Measurements from ENCODE around the gene KRTAP10-1. TPM values are rescaled to one million over a fixed set of nuclear protein-coding genes. Genes with fewer than 3 reads are reported as not detected.

KRTAP10-1 gene
- total RNA-seq, 1 experiment from 2014 or later, result not detected

DNA sequence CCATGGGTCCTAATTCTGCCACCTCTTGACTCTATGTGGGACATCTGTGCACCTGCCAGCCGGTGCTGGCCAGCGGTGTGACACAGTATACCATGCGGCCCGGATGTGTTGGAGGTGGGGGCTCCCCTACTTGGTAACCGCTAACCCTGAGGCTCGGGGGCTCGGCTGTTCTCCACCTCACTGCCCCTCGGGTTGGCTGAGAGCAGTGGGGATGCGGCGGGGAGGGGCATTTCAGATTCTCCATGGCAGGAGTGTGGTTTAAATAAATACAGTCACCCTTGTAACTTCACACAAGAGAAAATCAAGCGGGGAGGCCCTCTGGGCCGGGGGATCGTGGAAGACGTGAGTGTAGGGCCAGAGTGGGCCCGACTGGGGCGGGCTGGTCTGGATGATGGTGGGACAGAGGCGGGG is 11.0 kb downstream of the KRTAP10-1 start:
- no peaks in the 10 kb centered on the region for H3K79me2 ChIP-seq (ENCODE audit: low read length)
- H3K27me3 ChIP-seq (ENCODE audit: low read length), result no peaks in the 10 kb centered on the region
- H4K20me1 ChIP-seq (ENCODE audit: insufficient read depth, low read depth, low read length), result no peaks in the 10 kb centered on the region
- no peak overlapping the region for H3K27ac ChIP-seq (ENCODE audit: low read length)
- no peak for DNase-seq
- H3K9me2 ChIP-seq (replicated peaks; ENCODE audit: insufficient read depth, low read length), result no peaks in the 10 kb centered on the region
- no peak overlapping the region for H3K4me2 ChIP-seq (ENCODE audit: low read depth, low read length, poor library complexity, severe bottlenecking)
- no peaks in the 10 kb centered on the region for H3K36me3 ChIP-seq (ENCODE audit: insufficient read depth, low read length)
- H3K4me1 ChIP-seq (ENCODE audit: low read length), result no peaks in the 10 kb centered on the region
- no peak overlapping the region for H3K9ac ChIP-seq (ENCODE audit: low read length)
- peaks cover 7% of the 10 kb centered on the region for H3K9me3 ChIP-seq (ENCODE audit: low read length)
- H3K4me3 ChIP-seq (ENCODE audit: low read length), result no peak overlapping the region
- no peak overlapping the region for H2AFZ ChIP-seq (ENCODE audit: low read length)

DNA sequence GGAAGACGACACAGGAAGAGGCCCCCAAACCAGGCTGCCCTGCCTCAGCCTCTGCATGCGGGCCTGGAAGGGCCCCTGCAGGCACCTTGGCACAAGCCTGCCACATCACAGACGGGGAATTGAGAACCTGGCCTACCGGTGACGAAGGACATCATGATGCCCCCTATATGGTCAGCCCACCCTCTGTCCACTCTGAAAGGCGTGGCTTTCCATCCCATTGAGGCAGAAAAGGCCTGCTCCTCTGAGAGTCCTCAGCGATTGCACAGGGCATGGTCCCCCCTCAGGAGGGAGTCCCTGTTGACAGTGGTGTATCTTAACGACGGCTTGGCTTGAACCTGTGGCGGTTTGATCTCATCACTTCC is 11.4 kb downstream of the KRTAP10-1 start:
- H3K9me3 ChIP-seq (ENCODE audit: low read length), result peaks cover 10% of the 10 kb centered on the region
- no peak for DNase-seq
- H3K27ac ChIP-seq (ENCODE audit: low read length), result no peak overlapping the region
- no peak overlapping the region for H3K4me2 ChIP-seq (ENCODE audit: low read depth, low read length, poor library complexity, severe bottlenecking)
- H4K20me1 ChIP-seq (ENCODE audit: insufficient read depth, low read depth, low read length), result no peaks in the 10 kb centered on the region
- H3K4me1 ChIP-seq (ENCODE audit: low read length), result no peaks in the 10 kb centered on the region
- H3K9me2 ChIP-seq (replicated peaks; ENCODE audit: insufficient read depth, low read length), result no peaks in the 10 kb centered on the region
- H3K79me2 ChIP-seq (ENCODE audit: low read length), result no peaks in the 10 kb centered on the region
- H2AFZ ChIP-seq (ENCODE audit: low read length), result no peak overlapping the region
- no peaks in the 10 kb centered on the region for H3K27me3 ChIP-seq (ENCODE audit: low read length)
- no peak overlapping the region for H3K4me3 ChIP-seq (ENCODE audit: low read length)
- H3K36me3 ChIP-seq (ENCODE audit: insufficient read depth, low read length), result no peaks in the 10 kb centered on the region
- H3K9ac ChIP-seq (ENCODE audit: low read length), result no peak overlapping the region

DNA sequence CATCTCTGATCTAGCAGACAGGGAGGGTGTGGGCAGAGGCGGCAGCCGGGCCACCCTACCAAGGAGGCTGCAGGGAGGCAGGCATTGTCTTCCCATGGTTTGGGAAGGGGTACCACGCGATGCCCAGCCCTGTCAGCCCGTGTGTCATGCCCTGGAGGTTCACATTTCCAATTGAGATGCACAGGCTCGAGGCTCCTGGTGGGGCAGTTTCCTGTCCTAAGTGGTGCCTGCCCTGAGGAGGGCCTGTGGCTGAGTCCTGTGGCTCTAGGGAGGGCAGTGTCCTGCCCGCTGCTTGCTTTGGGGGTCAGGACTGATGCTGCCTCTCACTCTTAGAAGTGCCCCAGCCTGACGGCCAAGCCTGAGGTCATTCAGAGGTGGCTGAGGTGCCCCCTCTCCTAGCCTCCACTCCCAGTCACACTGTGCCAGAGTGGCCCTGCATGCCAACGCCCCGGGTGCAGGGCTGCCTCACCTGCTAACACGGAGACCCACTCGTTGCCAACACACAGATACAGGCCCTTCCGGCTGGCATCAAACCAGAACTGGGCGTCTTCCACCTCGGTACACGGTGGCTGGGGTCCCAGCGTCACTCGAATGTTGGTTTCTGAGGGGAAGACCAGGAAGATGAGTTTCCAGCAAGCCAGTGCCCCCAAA is 11.9 kb downstream of the KRTAP10-1 start:
- Histone ChIP-seq H3K4me2 (ENCODE audit: low read depth, low read length, poor library complexity, severe bottlenecking) (no peak overlapping the region), H3K79me2 (ENCODE audit: low read length) (no peaks in the 10 kb centered on the region), H3K9me3 (ENCODE audit: low read length) (peaks cover 12% of the 10 kb centered on the region), H4K20me1 (ENCODE audit: insufficient read depth, low read depth, low read length) (no peaks in the 10 kb centered on the region), H3K27ac (ENCODE audit: low read length) (no peak overlapping the region), H3K27me3 (ENCODE audit: low read length) (no peaks in the 10 kb centered on the region), H3K9me2 (replicated peaks; ENCODE audit: insufficient read depth, low read length) (no peaks in the 10 kb centered on the region), H3K4me1 (ENCODE audit: low read length) (no peaks in the 10 kb centered on the region), H3K36me3 (ENCODE audit: insufficient read depth, low read length) (no peaks in the 10 kb centered on the region), H3K4me3 (ENCODE audit: low read length) (no peak overlapping the region), H2AFZ (ENCODE audit: low read length) (no peak overlapping the region), H3K9ac (ENCODE audit: low read length) (no peak overlapping the region)
- DNase-seq, result no peak

DNA sequence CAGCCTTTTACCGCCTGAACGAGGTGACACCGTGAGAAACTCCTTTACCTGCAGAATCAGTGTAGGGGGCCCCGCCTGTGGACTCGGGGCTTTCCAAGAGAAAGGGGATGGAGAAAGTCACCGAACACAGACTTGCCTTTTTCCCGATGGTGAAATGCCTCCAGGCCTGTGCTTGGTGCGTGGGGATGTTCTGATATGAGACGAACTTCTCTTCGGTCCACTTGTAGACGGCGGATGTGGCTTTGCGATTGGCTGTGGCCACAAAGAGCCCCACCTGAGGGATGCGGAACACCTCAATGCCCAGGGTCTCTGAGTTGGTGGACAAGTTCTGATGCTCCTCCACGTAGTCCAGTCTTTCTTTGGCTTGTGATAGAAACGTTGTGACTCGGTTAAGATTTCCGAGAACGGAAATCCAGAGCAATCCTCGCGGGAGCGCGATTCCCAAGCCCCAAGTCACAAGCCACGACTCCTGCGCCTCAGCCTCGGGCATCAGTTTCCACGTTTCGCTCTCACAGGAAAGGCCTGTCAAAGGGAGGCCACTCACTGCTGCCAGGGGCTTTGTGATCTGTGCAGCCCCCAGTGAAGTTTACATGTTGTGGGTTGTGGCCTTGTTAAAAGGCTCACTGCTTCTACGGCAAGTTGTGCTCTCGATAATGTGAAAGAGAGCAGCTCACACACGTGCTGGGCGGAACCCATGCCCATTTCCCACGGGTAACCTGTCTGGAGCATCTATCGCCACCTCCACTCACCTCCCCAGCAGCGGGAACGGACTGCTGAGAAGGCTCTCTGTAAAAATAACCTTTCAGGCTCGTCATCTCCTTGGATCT is 12.6 kb downstream of the KRTAP10-1 start:
- Histone ChIP-seq H3K4me3 (ENCODE audit: low read length) (no peak overlapping the region), H3K27me3 (ENCODE audit: low read length) (no peaks in the 10 kb centered on the region), H3K4me1 (ENCODE audit: low read length) (no peaks in the 10 kb centered on the region), H3K4me2 (ENCODE audit: low read depth, low read length, poor library complexity, severe bottlenecking) (no peak overlapping the region), H4K20me1 (ENCODE audit: insufficient read depth, low read depth, low read length) (no peaks in the 10 kb centered on the region), H3K9ac (ENCODE audit: low read length) (no peak overlapping the region), H3K79me2 (ENCODE audit: low read length) (no peaks in the 10 kb centered on the region), H3K36me3 (ENCODE audit: insufficient read depth, low read length) (no peaks in the 10 kb centered on the region), H3K9me3 (ENCODE audit: low read length) (peaks cover 12% of the 10 kb centered on the region), H3K27ac (ENCODE audit: low read length) (no peak overlapping the region), H2AFZ (ENCODE audit: low read length) (no peak overlapping the region), H3K9me2 (replicated peaks; ENCODE audit: insufficient read depth, low read length) (no peaks in the 10 kb centered on the region)
- no peak for DNase-seq

DNA sequence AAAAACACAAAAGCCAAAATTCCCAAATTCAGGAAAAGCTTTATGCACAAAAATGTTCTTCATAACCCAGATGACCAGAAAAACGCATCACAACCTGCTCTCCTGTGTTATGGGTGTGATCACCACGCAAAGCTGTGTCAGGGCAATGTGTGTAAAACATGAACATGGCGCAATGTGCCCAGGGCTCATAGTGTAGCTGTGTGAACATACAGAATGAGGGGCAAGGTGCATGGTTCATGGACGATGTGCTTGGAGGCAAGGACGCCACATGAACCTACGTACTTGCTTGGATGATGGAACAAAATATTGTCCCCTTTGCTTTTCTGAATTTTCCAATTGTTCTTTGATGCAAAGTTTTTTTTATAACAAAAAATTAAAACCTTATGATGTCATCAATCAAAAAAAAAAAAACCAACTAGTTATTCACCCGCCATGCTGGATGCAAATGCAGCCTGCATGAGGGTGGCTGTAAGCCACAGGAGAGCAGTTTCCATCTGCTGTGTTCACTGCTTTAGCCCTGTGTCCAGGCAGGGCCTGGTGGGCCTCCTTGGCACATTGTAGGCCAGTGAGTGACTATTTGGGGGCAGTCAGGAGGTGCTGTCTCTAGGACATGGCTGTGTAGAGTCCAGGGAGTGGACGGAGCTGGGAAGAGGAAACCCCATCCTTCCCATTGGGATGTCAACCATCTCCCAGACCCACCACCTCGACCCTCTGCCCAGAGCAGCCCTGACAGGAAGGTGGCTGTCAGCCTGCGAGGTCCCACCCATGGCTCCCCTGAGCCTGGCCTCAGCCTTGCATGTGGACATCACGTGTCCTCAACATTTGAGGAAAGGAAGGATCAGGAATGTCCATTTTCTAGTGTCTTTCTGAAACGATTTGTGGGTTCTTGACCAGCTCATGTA is 13.6 kb downstream of the KRTAP10-1 start:
- Histone ChIP-seq H3K4me2 (ENCODE audit: low read depth, low read length, poor library complexity, severe bottlenecking) (no peak overlapping the region), H2AFZ (ENCODE audit: low read length) (no peak overlapping the region), H3K4me1 (ENCODE audit: low read length) (no peaks in the 10 kb centered on the region), H3K27ac (ENCODE audit: low read length) (no peak overlapping the region), H3K9me2 (replicated peaks; ENCODE audit: insufficient read depth, low read length) (no peaks in the 10 kb centered on the region), H3K36me3 (ENCODE audit: insufficient read depth, low read length) (no peaks in the 10 kb centered on the region), H3K9ac (ENCODE audit: low read length) (no peak overlapping the region), H4K20me1 (ENCODE audit: insufficient read depth, low read depth, low read length) (no peaks in the 10 kb centered on the region), H3K9me3 (ENCODE audit: low read length) (peaks cover 12% of the 10 kb centered on the region), H3K79me2 (ENCODE audit: low read length) (no peaks in the 10 kb centered on the region), H3K27me3 (ENCODE audit: low read length) (no peaks in the 10 kb centered on the region), H3K4me3 (ENCODE audit: low read length) (no peak overlapping the region)
- DNase-seq, result no peak

DNA sequence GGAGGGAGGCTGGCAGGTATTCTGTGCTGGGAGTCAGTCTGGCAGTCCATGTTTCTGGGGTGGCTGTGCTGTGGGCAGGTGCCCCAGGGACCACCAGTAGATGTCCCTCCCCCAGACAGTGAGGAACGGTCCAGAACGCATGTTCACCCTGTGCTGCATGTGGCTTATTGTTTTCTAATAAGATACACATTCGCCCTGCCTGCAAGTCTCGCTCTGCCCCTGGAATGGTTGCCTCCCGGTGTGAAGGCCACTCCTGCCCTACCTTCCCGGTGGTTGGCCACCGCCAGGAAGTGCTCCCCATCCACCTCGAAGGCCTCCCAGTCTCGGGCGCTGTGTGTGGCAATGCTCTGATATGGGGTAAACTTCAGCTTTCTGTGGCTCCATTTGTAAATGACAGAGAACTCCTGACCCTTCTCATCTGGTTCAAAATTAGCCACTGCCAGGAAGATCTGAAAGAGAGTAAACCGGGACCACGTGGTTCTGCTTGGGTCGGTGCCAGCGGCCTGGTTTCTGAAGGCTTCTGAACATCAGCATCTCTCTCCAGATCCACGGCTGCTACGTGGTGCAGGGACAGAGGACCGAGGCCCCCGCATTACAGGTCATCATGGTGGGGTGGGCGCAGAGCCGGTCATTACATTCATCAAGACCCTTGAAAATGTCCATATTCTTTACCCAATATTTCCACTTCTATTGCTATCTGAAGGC is 14.5 kb downstream of the KRTAP10-1 start:
- no peaks in the 10 kb centered on the region for H3K9me2 ChIP-seq (replicated peaks; ENCODE audit: insufficient read depth, low read length)
- H3K27ac ChIP-seq (ENCODE audit: low read length), result no peak overlapping the region
- no peak overlapping the region for H3K4me2 ChIP-seq (ENCODE audit: low read depth, low read length, poor library complexity, severe bottlenecking)
- H4K20me1 ChIP-seq (ENCODE audit: insufficient read depth, low read depth, low read length), result no peaks in the 10 kb centered on the region
- H2AFZ ChIP-seq (ENCODE audit: low read length), result no peak overlapping the region
- H3K4me3 ChIP-seq (ENCODE audit: low read length), result no peak overlapping the region
- H3K27me3 ChIP-seq (ENCODE audit: low read length), result no peaks in the 10 kb centered on the region
- no peaks in the 10 kb centered on the region for H3K36me3 ChIP-seq (ENCODE audit: insufficient read depth, low read length)
- no peaks in the 10 kb centered on the region for H3K79me2 ChIP-seq (ENCODE audit: low read length)
- peaks cover 12% of the 10 kb centered on the region for H3K9me3 ChIP-seq (ENCODE audit: low read length)
- DNase-seq, result no peak
- no peak overlapping the region for H3K9ac ChIP-seq (ENCODE audit: low read length)
- no peaks in the 10 kb centered on the region for H3K4me1 ChIP-seq (ENCODE audit: low read length)

DNA sequence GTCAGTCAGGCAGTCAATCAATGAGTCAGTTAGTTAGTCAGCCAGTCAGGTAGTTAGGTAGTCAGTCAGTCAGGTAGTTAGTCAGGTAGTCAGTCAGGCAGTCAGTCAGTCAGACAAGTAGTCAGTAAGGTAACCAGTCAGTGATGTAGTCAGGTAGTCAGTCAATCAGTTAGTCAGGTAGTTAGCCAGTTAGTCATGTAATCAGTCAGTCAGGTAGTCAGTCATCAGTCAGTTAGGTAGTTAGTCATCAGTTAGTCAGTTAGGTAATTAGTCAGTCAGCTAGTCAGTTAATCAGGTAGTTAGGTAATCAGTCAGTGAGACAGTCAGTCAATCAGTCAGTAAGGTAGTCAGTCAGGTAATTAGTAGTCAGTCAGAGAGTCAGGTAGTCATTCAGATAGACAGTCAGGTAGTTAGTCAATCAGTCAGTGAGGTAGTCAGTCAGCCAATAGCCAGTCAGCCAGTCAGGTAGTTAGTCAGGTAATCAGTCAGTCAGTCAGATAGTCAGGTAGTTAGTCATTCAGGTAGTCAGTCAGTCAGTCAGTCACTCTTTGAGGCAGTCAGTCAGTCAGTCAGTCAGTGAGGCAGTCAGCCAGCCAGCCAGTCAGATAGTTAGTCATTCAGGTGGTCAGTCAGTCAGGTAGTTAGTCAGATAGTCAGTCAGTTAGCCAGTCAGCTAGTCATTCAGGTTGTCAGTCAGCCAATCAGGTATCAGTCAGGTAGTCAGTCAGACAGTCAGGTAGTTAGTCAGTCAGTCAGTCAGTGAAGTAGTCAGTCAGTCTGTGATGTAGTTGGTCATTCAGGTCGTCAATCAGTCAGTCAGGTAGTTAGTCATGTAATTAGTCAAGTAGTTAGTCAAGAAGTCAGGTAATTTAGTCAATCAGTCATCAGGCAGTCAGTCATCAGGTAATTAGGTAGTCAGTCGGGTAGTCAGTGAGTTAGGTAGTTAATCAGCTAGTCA is 15.3 kb downstream of the KRTAP10-1 start:
- H3K36me3 ChIP-seq (ENCODE audit: insufficient read depth, low read length), result no peaks in the 10 kb centered on the region
- no peak overlapping the region for H3K4me3 ChIP-seq (ENCODE audit: low read length)
- H3K9ac ChIP-seq (ENCODE audit: low read length), result no peak overlapping the region
- H2AFZ ChIP-seq (ENCODE audit: low read length), result no peak overlapping the region
- H3K9me3 ChIP-seq (ENCODE audit: low read length), result peaks cover 12% of the 10 kb centered on the region
- no peaks in the 10 kb centered on the region for H3K79me2 ChIP-seq (ENCODE audit: low read length)
- no peaks in the 10 kb centered on the region for H3K27me3 ChIP-seq (ENCODE audit: low read length)
- no peak for DNase-seq
- H3K4me2 ChIP-seq (ENCODE audit: low read depth, low read length, poor library complexity, severe bottlenecking), result no peak overlapping the region
- no peaks in the 10 kb centered on the region for H4K20me1 ChIP-seq (ENCODE audit: insufficient read depth, low read depth, low read length)
- H3K4me1 ChIP-seq (ENCODE audit: low read length), result no peaks in the 10 kb centered on the region
- H3K27ac ChIP-seq (ENCODE audit: low read length), result no peak overlapping the region
- H3K9me2 ChIP-seq (replicated peaks; ENCODE audit: insufficient read depth, low read length), result no peaks in the 10 kb centered on the region
